HEK293 (cell line): ENCODE results near the gene TOMM5.

Experiments
- CTCF ChIA-PET: fragments of 350-600 bp; formaldehyde crosslinking; extraction: SDS; loops from one replicate; lab custom pipeline; 2021; ENCODE audit warnings: antibody characterized with exemption; lab: Yijun Ruan, JAX
- POLR2A ChIA-PET: fragments of 300-600 bp; formaldehyde crosslinking; extraction: SDS; loops from one replicate; lab custom pipeline; 2020; ENCODE audit warnings: antibody characterized with exemption, inconsistent platforms; lab: Yijun Ruan, JAX
- H3K27ac ChIP-seq: fragments of 200-500 bp; sonication (Bioruptor generic); 2 replicates; pipeline ENCODE4 v1.5.1; 2014; ENCODE audit warnings: low read depth, low read length, control low read depth, inconsistent platforms; ENCODE audit errors: extremely low read depth
- H3K36me3 ChIP-seq, 2 experiments: fragments of 200-500 bp in 1 of 2; sonication (Bioruptor generic) in 1 of 2; 1 replicate in 1 of 2; 2 replicates in 1 of 2; pipeline ENCODE4 v1.5.1; 2014 to 2017; ENCODE audit warnings: inconsistent platforms in 2 of 2, low read length in 2 of 2; ENCODE audit not compliant: control insufficient read depth in 2 of 2, insufficient read depth in 1 of 2
- H3K4me1 ChIP-seq: fragments of 200-500 bp; sonication (Bioruptor generic); 2 replicates; pipeline ENCODE4 v1.5.1; 2014; ENCODE audit warnings: mild to moderate bottlenecking, low read length, inconsistent platforms; ENCODE audit not compliant: control insufficient read depth, insufficient read depth
- H3K4me3 ChIP-seq: 2 replicates; pipeline ENCODE4 v1.5.1; 2011; ENCODE audit warnings: low read depth, mild to moderate bottlenecking, control low read depth, low read length, moderate library complexity
- H3K9me3 ChIP-seq: fragments of 200-500 bp; sonication (Bioruptor generic); 2 replicates; pipeline ENCODE4 v1.5.1; 2014; ENCODE audit warnings: low read depth, low read length, inconsistent platforms; ENCODE audit not compliant: control insufficient read depth, insufficient read depth
- GLIS1 ChIP-seq: fragments of 450-650 bp; formaldehyde crosslinking; IDR thresholded peaks from 2 replicates; pipeline ENCODE4 v1.5.1; 2016; ENCODE audit warnings: missing biosample characterization, missing genetic modification characterization
- HIC1 ChIP-seq: fragments of 450-650 bp; formaldehyde crosslinking; IDR thresholded peaks from 2 replicates; pipeline ENCODE4 v1.5.1; 2016; ENCODE audit warnings: missing biosample characterization, missing genetic modification characterization
- INSM2 ChIP-seq: fragments of 450-650 bp; formaldehyde crosslinking; IDR thresholded peaks from 2 replicates; pipeline ENCODE4 v1.5.1; 2016; ENCODE audit warnings: missing biosample characterization, missing genetic modification characterization
- KLF10 ChIP-seq: fragments of 450-650 bp; IDR thresholded peaks from 2 replicates; pipeline ENCODE4 v1.5.1; 2018; ENCODE audit warnings: missing biosample characterization, mild to moderate bottlenecking, missing genetic modification characterization
- KLF9 ChIP-seq: fragments of 450-650 bp; formaldehyde crosslinking; IDR thresholded peaks from 2 replicates; pipeline ENCODE4 v1.5.1; 2016; ENCODE audit warnings: missing biosample characterization, missing genetic modification characterization, low read depth
- MZF1 ChIP-seq: fragments of 450-650 bp; formaldehyde crosslinking; IDR thresholded peaks from 2 replicates; pipeline ENCODE4 v1.5.1; 2017; ENCODE audit warnings: missing biosample characterization, missing genetic modification characterization, borderline replicate concordance
- SCRT1 ChIP-seq: fragments of 450-650 bp; formaldehyde crosslinking; IDR thresholded peaks from 2 replicates; pipeline ENCODE4 v1.5.1; 2016; ENCODE audit warnings: missing biosample characterization, missing genetic modification characterization, borderline replicate concordance
- YY1 ChIP-seq: fragments of 450-650 bp; formaldehyde crosslinking; IDR thresholded peaks from 2 replicates; pipeline ENCODE4 v1.5.1; 2018; ENCODE audit warnings: missing biosample characterization, missing genetic modification characterization
- ZBTB10 ChIP-seq: fragments of 450-650 bp; formaldehyde crosslinking; IDR thresholded peaks from 2 replicates; pipeline ENCODE4 v1.5.1; 2016; ENCODE audit warnings: missing biosample characterization, missing genetic modification characterization
- ZBTB20 ChIP-seq: fragments of 450-650 bp; formaldehyde crosslinking; IDR thresholded peaks from 2 replicates; pipeline ENCODE4 v1.5.1; 2016; ENCODE audit warnings: missing biosample characterization, missing genetic modification characterization
- ZBTB21 ChIP-seq: fragments of 450-650 bp; formaldehyde crosslinking; IDR thresholded peaks from 2 replicates; pipeline ENCODE4 v1.5.1; 2017; ENCODE audit warnings: missing biosample characterization, missing genetic modification characterization
- ZBTB26 ChIP-seq: fragments of 450-650 bp; formaldehyde crosslinking; optimal IDR thresholded peaks from 2 replicates; pipeline ENCODE3; 2016; ENCODE audit warnings: missing biosample characterization, mild to moderate bottlenecking, missing genetic modification characterization
- ZNF146 ChIP-seq: fragments of 450-650 bp; formaldehyde crosslinking; IDR thresholded peaks from 2 replicates; pipeline ENCODE4 v1.5.1; 2016; ENCODE audit warnings: missing biosample characterization, missing genetic modification characterization
- ZNF18 ChIP-seq: fragments of 450-650 bp; formaldehyde crosslinking; IDR thresholded peaks from 2 replicates; pipeline ENCODE4 v1.5.1; 2016; ENCODE audit warnings: missing biosample characterization, missing genetic modification characterization
- ZNF202 ChIP-seq: fragments of 450-650 bp; formaldehyde crosslinking; IDR thresholded peaks from 2 replicates; pipeline ENCODE4 v1.5.1; 2016; ENCODE audit warnings: missing biosample characterization, missing genetic modification characterization, borderline replicate concordance
- ZNF221 ChIP-seq: fragments of 450-650 bp; formaldehyde crosslinking; IDR thresholded peaks from 2 replicates; pipeline ENCODE4 v1.5.1; 2017; ENCODE audit warnings: missing biosample characterization, missing genetic modification characterization, borderline replicate concordance
- ZNF223 ChIP-seq: fragments of 450-650 bp; formaldehyde crosslinking; IDR thresholded peaks from 2 replicates; pipeline ENCODE4 v1.5.1; 2016; ENCODE audit warnings: missing biosample characterization, missing genetic modification characterization
- ZNF404 ChIP-seq: fragments of 450-650 bp; formaldehyde crosslinking; IDR thresholded peaks from 2 replicates; pipeline ENCODE4 v1.5.1; 2017; ENCODE audit warnings: missing biosample characterization, missing genetic modification characterization
- ZNF514 ChIP-seq: fragments of 450-650 bp; formaldehyde crosslinking; IDR thresholded peaks from 2 replicates; pipeline ENCODE4 v1.5.1; 2016; ENCODE audit warnings: missing biosample characterization, missing genetic modification characterization
- ZNF529 ChIP-seq: fragments of 450-650 bp; formaldehyde crosslinking; IDR thresholded peaks from 2 replicates; pipeline ENCODE4 v1.5.1; 2017; ENCODE audit warnings: missing genetic modification characterization, missing biosample characterization; ENCODE audit not compliant: insufficient replicate concordance
- ZNF548 ChIP-seq: fragments of 450-650 bp; formaldehyde crosslinking; IDR thresholded peaks from 2 replicates; pipeline ENCODE4 v1.5.1; 2016; ENCODE audit warnings: missing biosample characterization, missing genetic modification characterization
- ZNF776 ChIP-seq: fragments of 450-650 bp; formaldehyde crosslinking; IDR thresholded peaks from 2 replicates; pipeline ENCODE4 v1.5.0; 2017; ENCODE audit warnings: missing biosample characterization, missing genetic modification characterization, borderline replicate concordance
- ZNF843 ChIP-seq: fragments of 450-650 bp; formaldehyde crosslinking; IDR thresholded peaks from 2 replicates; pipeline ENCODE4 v1.5.1; 2016; ENCODE audit warnings: missing biosample characterization, missing genetic modification characterization
- ZXDB ChIP-seq: fragments of 450-650 bp; formaldehyde crosslinking; IDR thresholded peaks from 2 replicates; pipeline ENCODE4 v1.5.1; 2016; ENCODE audit warnings: missing biosample characterization, missing genetic modification characterization

Gene TOMM5

DNA sequence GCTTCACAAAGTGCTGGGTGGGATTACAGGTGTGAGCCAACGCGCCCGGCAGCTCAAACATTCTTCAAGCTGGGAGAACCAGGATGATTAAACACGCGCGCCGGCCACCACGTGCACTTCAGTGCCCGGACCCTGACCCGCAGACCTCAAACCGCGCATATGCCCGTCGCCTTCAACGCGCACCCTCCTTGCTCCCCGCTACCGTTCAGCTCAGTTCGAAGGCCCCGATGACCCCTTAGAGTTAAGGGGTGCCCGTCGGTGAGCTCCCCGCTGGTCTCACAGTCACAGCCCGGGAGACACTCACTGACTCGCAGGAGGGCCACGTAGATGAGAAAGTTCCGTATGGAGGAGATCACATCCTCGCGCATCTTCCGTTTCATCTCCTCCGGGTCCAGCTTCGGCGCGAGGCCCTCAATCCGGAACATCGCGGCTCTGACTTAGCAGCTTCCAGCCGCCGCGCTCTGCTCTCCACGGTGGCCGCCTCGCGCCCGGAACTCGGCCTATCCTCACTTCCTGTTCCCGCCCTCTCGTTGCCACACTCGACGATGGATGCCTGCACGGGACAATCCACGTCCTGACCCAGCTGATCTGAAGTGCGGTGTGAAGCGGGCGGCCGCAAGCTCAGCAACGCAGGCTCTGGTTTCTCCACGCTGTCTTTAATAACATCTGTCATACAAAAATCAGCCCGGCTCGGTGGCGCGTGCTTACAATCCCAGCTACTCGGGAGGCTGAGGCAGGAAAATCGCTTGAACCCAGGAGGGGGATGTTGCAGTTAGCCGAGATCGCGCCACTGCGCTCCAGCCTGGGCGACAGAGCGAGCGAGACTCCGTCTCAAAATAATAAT, at the start of gene TOMM5:
TOMM5 (minus strand) TSS at position 490 of the 844 bp plus-strand sequence; CDS start at position 425, 65 bp downstream.
- CTCF ChIA-PET, result interaction anchor here (0.5 to 2.6 kb wide), 7 partner anchors 10 to 477 kb away, joined by 3 to 16 read pairs (median 5); partner anchors contain the start of gene FBXO10
- POLR2A ChIA-PET, result interaction anchor here (0.6 to 2.4 kb wide), 21 partner anchors 9 to 476 kb away, joined by 3 to 42 read pairs (median 4); partner anchors contain the start of genes EXOSC3, FBXO10, FRMPD1 and POLR1E
- H3K36me3 ChIP-seq, result peaks cover 10 to 32% of the 10 kb centered on the region in 2 experiments
- H3K9me3 ChIP-seq, result no peaks in the 10 kb centered on the region
- no peaks in the 10 kb centered on the region for H3K4me1 ChIP-seq
- H3K4me3 ChIP-seq, result peak within 1 kb of the TSS; percentile 83
- H3K27ac ChIP-seq, result peak within 1 kb of the TSS; percentile 80
- TF ChIP-seq ZBTB10 (tag by site-specific recombination), result peak; percentile 32; the same call in 1 of the 2 replicates
- TF ChIP-seq MZF1, result no peak
- TF ChIP-seq ZNF548 (tag by site-specific recombination), result no peak
- peak; percentile 27; the same call in 1 of the 2 replicates for TF ChIP-seq KLF9
- TF ChIP-seq ZNF514, result no peak
- no peak for TF ChIP-seq ZNF404 (tag by site-specific recombination)
- TF ChIP-seq HIC1 (tag by site-specific recombination), result no peak
- 0 out of 2 replicates have a peak, but pooled peaks have one; percentile 11 for TF ChIP-seq KLF10 (tag by site-specific recombination)
- TF ChIP-seq SCRT1 (tag by site-specific recombination), result no peak
- no peak for TF ChIP-seq ZNF223 (tag by site-specific recombination)
- TF ChIP-seq ZNF776 (tag by site-specific recombination), result no peak
- peak; percentile 33; the same call in 1 of the 2 replicates for TF ChIP-seq INSM2
- TF ChIP-seq ZBTB20, result peak; percentile 87
- peak; percentile 73 for TF ChIP-seq ZXDB
- peak; percentile 3; the same call in 1 of the 2 replicates for TF ChIP-seq ZNF146 (tag by site-specific recombination)
- peak; percentile 10; the same call in 1 of the 2 replicates for TF ChIP-seq YY1 (tag by site-specific recombination)
- 0 out of 2 replicates have a peak, but pooled peaks have one; percentile 31 for TF ChIP-seq ZNF843
- TF ChIP-seq ZBTB21 (tag by site-specific recombination), result no peak; the same call in 1 of the 2 replicates
- no peak for TF ChIP-seq ZNF529 (tag by site-specific recombination)
- peak; percentile 83 for TF ChIP-seq ZBTB26 (tag by site-specific recombination)
- TF ChIP-seq ZNF221 (tag by site-specific recombination), result no peak
- peak; percentile 43; the same call in 1 of the 2 replicates for TF ChIP-seq GLIS1 (tag by site-specific recombination)
- TF ChIP-seq ZNF18 (tag by site-specific recombination), result peak; percentile 99
- no peak for TF ChIP-seq ZNF202
